ENCODE measurements around the gene KIRREL1.

The KIRREL1 gene

GRCh38 chr1:158046715-158047510 lies 53.5 kb downstream of the KIRREL1 start:
- no peak for DNase-seq (ENCODE audit: extremely low read depth, low read depth)
- H3K4me3 ChIP-seq (replicated peaks; ENCODE audit: low read depth, low read length) = no peak overlapping the region
- TF ChIP-seq CTCF (IDR thresholded peaks at IDR 0.05; ENCODE audit: low read depth, low read length, missing control alignments) = no peak

- TF ChIP-seq CTCF (IDR thresholded peaks at IDR 0.05; ENCODE audit: low read depth, low read length, missing control alignments) = no peak
- H3K4me3 ChIP-seq (replicated peaks; ENCODE audit: low read depth, low read length) = no peak overlapping the region
- DNase-seq (ENCODE audit: extremely low read depth, low read depth) = no peak
These were observed 55.1 kb downstream of the KIRREL1 start for GRCh38 chr1:158048371-158049067.

GRCh38 chr1:158049853-158050252 lies 56.4 kb downstream of the KIRREL1 start:
- no peak for DNase-seq (ENCODE audit: extremely low read depth, low read depth)
- H3K4me3 ChIP-seq (replicated peaks; ENCODE audit: low read depth, low read length) = no peak overlapping the region
- TF ChIP-seq CTCF (IDR thresholded peaks at IDR 0.05; ENCODE audit: low read depth, low read length, missing control alignments) = no peak

- no peak overlapping the region for H3K4me3 ChIP-seq (replicated peaks; ENCODE audit: low read depth, low read length)
- no peak for DNase-seq (ENCODE audit: extremely low read depth, low read depth)
- no peak for TF ChIP-seq CTCF (IDR thresholded peaks at IDR 0.05; ENCODE audit: low read depth, low read length, missing control alignments)
These were observed 59.8 kb downstream of the KIRREL1 start for GRCh38 chr1:158053276-158053675.

- no peak for DNase-seq (ENCODE audit: extremely low read depth, low read depth)
- no peak overlapping the region for H3K4me3 ChIP-seq (replicated peaks; ENCODE audit: low read depth, low read length)
- no peak for TF ChIP-seq CTCF (IDR thresholded peaks at IDR 0.05; ENCODE audit: low read depth, low read length, missing control alignments)
These were observed 61.3 kb downstream of the KIRREL1 start for GRCh38 chr1:158054721-158055120.

- DNase-seq (ENCODE audit: extremely low read depth, low read depth) = no peak
- TF ChIP-seq CTCF (IDR thresholded peaks at IDR 0.05; ENCODE audit: low read depth, low read length, missing control alignments) = no peak
These were observed 62.4 kb downstream of the KIRREL1 start for GRCh38 chr1:158055854-158056253.

More at GRCh38 chr1:158055854-158056253, 62.4 kb downstream of the KIRREL1 start:
- no peak overlapping the region for H3K4me3 ChIP-seq (replicated peaks; ENCODE audit: low read depth, low read length)
